Urothelium cell line (cell line): ENCODE results near the gene ALS2CL.

Experiments used
- DNase-seq: peaks from one replicate; pipeline ENCODE4 v3.0.0; 2011; ENCODE audit warnings: low spot score, mixed read lengths
- FAIRE-seq: peaks from 2 replicates; lab custom pipeline; 2011; peaks lifted over from hg19 to GRCh38; lab: Jason Lieb, UNC

ALS2CL gene

GRCh38 chr3:46680298-46680826 is 13.1 kb downstream of the ALS2CL start:
- FAIRE-seq: no peak

GRCh38 chr3:46679681-46680080 is 13.8 kb downstream of the ALS2CL start:
- DNase-seq (no peak), FAIRE-seq (no peak)

More at GRCh38 chr3:46680298-46680826, 13.1 kb downstream of the ALS2CL start:
- no peak for DNase-seq

DNA sequence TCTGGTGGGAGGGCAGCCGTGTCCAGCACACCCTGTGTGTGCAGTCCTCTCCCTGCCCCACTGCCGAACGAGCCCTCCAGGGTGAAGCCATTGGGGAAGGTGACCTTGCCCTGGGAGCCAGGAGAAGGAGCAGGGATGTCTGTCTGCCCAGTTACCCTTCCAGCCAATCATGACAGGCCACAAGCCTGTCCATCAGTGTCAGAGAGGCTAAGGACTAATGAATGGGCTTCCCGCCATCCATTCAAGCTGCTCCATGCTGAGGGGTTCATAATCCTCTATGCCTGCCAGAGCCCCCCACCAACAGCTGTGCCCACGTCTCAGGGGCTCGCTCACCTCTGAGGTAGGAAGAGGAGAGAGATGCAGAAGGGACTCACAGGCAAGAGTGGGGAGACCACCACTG is 15.2 kb downstream of the ALS2CL start:
- no peak for FAIRE-seq
- no peak for DNase-seq

- no peak for DNase-seq
- FAIRE-seq: no peak
These were observed 16.1 kb downstream of the ALS2CL start for GRCh38 chr3:46677411-46677726.

- FAIRE-seq: no peak
- DNase-seq: no peak
These were observed 16.7 kb downstream of the ALS2CL start for GRCh38 chr3:46676601-46677410.

GRCh38 chr3:46675843-46676567 is 17.5 kb downstream of the ALS2CL start:
- FAIRE-seq: no peak

DNA sequence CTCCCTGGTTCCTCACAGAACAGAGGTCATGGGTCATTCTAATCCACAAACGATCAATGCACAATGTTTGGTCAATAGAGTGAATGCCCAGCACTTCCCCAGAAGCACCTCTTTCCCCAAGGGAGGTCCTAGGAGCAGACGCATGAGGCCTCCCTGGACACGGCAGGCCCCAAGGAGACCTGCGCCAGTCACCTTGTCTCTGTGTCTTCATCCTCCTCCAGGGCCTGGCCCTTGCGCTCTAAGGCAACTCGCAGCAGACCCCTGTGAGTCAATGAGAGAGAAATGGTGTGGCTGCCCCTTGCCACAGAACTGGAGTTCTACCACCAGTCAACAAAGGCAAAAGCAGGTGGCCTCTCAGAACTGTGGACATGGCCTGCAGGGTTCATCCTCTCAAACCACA is 18.1 kb downstream of the ALS2CL start:
- FAIRE-seq: no peak
- DNase-seq: no peak

More at GRCh38 chr3:46675843-46676567, 17.5 kb downstream of the ALS2CL start:
- no peak for DNase-seq

DNA sequence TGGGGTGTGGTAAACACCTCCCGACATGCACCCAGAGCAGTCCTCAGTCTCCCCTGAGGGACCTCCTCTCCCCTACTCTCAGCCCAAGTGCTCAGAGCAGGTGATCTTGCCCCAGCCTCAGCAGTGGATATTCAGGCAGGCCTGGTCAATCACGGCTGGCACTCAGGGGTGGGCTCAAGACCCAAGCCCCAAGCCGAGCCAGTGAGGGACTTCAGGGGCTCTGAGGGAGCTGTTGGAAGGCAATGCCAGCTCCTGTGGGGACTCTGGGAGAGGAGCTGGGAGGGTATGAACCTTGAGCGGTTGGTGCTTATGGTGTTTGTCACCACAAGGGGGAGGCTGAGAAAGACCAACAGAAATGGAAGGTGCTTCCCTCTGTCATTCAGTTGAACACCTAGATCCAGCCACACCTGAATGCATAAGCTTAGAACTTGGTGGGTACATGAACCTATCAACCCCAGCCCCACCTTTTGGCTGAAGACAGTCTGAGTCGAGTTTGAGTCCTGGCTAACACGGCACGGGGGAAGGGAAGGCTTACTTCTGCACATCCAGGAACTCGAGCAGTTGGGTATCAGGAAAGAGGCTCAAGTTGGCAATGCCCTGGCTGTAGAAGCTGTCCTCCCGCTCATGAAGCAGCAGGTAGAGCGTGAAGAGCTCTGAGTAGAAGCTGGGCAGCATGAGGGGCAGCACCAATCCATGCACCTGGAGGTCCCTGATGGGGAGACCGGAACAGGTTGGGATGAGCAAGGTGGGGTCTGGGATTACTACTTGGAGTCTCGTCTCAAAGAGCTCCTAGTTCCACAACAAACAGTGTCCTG is 19.2 kb downstream of the ALS2CL start:
- no peak for FAIRE-seq
- DNase-seq: no peak

DNA sequence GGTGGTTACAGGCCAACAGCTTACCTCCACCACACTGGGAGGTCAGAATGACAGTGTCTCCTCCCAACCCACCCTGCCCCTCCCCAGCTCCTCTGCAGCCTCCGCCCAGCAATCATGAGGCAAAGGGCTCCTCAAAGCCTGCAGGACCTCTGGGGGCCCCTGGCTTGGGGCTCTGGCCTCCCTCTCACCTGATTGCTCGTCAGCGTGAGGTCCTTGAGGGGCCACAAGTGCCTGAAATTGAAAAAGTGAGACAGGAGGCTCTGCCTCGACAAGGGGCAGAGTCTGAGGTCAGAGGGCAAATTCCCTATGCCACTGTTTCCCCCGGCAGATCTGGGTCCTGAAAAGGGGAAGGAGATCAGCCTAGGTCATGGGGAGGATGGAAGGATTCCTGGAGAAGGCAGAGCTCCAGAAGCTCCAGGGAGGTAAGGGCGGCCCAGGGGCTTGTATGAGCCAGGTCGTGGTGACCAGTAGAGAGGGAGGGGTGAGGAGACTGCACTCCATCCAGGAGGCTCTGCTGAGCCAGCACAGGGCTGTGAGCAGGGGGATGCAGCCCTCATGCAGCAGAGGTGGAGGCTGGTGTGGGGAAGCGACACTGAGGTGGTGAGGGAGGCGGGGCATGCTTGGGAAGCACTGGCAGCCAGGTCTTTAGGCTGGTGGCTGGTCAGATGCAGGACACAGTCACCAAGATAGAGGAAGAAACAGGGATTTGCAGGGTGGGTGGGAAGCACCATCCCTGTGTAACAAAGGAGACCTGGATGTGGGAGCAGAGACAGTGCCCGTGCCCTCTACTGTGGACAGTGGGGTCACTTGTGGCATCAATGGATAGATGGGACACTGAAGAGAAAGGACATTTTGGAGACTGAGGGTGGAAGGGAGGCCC is 20.1 kb downstream of the ALS2CL start:
- no peak for FAIRE-seq
- no peak for DNase-seq

DNA sequence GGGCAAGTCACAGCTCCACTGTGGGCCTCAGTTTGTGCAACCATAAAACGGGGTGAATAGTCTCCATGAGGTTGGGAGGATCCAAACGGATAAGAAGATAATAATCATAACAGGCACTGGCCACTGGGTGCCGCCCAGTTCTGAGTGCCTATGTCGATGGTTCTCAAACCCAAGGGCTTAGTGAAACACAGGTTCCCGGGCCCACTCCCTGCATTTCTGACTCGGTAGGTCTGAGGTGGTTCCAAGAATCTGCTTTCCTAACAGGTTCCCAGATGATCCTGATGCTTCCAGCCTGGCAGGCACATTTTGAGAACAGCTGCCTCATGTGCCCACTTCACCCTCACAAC is 21.2 kb downstream of the ALS2CL start:
- FAIRE-seq: no peak
- no peak for DNase-seq

DNA sequence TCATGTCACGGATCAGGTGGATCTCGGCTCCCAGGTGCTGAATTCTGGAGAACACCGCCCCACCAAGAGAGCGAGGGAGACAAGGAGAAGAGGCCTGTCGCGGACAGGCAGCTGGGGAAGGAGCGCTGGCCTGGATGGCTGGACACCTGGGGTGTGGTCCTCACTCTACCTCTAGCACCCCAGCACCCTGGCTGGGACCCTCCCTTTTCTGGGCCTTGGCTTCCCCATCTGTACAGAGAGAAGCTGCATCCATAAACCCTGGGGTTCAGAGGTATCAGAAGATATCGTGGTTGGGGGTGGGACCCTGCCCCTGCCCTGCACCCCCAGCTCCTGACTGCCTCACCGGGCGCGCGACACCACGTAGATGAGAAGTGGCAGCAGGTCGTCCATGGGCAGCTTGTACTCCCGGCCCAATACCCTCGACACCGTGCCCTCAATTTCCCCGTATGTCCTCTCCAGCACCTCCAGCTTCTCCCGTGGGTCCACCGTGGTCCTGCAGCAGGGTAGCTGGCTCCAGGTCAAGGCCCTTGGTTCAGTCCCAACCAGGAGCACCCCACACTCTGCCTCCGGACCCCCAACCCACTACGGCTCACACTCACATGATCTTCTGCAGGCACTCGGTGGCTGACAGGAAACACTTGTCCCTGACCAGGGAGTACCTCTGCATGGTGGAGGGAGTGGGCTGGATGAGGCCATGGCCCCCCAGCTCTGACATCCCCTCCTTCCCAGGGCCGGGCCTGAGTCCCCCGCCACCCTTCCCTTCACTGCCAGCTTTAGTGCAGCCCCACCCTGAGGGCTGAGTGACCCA is 21.7 kb downstream of the ALS2CL start:
- FAIRE-seq (no peak), DNase-seq (no peak)

DNA sequence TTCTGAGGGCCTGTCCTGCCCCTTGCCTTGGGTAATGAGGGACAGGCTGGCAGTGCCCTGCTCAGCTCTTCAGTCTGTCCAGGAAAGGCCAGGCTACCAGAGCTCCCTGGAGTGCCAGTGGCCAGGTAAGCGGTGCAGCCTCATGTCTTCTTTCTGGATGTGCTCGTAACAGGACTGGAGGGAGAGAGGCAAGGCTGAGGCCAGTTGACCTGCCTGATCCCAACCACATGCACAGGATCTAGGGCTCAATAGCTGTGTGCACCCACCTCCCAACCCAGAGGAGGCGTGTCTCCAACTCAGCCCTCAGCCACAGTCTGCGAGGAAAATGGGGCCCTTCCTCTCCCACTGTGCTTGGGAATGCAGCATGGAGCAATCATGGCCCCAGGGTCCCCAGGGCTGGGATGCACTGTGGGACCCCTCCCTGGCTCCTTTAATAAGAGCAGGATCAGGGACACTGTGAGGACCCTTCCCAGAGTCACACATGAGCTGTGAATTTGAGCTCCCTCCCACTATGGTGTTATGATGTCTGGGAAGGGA is 22.5 kb downstream of the ALS2CL start:
- DNase-seq (no peak), FAIRE-seq (no peak)

DNA sequence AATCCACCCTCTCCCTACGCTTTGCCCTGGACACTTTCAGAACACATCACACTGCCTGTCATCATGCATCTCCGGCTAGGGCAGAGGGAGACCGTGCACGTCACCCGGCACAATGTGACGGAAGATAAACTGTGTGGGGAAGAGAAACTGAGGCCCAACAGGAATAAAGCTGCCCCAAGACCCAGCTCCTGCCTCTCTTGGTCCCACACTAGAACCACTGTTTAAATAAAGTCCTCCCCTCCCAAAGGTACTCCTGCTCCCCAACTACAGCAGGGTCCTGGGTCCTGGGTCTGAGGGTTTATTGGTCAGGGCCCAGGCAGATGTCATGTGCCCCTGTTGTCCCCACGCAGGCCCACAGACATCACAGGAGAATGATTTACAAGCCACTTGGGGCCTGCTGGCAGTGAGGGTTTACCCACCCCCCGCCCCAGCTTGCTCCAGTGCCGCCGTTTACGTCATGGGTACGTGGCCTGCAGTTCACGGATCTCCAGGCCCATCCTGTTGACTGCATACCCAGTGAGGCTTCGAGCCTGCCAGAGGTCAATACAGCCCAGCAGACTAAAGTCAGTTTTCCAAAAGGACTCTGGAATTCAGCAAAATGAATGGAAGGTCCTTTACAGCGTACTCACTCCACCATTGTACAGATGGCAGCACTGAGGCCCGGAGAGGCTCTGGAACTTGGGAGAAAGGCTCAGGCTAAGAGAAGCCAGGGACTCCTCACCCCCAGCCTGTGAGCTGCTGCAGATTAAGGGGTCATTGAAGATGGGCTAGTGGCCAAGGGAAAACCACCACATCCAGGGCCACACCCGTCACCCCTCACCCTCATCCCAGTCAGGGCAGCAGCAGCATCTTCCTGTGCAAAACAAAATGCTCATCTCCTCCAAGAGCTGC is 23.2 kb downstream of the ALS2CL start:
- no peak for FAIRE-seq
- DNase-seq: no peak

DNA sequence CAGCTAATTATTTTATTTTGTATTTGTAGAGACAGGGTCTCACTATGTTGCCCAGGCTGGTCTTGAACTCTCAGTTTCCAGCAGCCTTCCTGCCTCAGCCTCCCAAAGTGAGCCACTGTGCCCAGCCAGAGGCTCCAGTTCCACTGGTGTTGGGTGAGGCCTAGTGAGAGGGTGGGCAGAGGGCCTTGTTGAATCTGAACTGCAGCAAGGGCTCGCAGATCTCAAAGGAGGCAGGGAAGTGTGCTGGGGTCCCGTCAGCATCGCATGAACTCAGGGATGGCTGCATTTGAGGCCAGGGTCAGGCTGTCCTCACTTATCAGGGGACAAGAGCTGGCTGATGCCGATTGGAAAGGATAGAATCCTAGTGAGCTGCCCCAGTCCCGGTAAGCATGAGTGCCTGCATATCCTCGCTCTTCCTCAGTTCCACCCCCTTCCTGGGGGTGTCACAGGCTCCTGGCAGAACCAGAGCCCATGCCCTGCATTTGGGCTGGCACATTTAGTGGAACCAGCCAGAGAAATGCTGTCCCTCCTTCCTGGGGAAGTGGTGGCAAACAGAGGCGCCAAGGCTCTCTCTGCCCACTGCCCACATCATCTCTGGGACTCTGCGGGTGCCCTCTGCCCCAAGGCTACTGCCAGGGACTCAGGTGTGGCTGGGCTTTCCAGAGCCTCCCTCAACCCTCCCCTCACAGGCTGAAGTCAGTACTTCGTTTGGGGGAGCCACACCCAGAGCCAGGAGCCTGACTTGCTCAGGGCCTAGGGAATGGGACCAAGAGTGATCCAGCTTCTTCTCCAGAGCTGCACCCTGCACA is 24.1 kb downstream of the ALS2CL start:
- no peak for FAIRE-seq
- no peak for DNase-seq

- FAIRE-seq: no peak
- DNase-seq: no peak
These were observed 24.9 kb downstream of the ALS2CL start for GRCh38 chr3:46668591-46668990.

- FAIRE-seq (no peak), DNase-seq (no peak)
These were observed 25.4 kb downstream of the ALS2CL start for GRCh38 chr3:46668116-46668515.

DNA sequence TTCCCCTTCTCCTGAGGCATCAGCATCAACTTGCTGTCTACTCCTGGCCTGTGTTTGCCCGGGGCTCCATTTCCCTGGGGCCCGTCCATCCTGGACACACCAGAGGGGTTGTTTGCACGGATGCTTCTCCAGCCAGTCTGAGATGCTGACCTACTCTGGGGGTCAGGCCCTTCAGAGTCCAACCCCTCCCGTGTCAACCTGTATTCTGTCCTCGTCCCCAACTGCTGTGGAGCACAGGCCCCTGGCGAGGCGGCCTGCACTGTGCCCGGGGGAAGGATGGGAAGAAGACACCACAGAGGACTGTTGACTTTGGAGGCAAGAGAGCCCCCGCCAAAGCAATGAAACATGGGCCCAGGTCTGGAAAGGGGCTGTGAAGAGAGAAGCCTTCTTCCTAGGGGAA is 25.8 kb downstream of the ALS2CL start:
- FAIRE-seq: no peak

More for the DNA sequence above, 25.8 kb downstream of the ALS2CL start:
- no peak for DNase-seq
